ENCODE measurements around the gene PSMC3.

GRCh38 chr11:47413908-47414684 lies 12.1 kb downstream of the PSMC3 start:
- TF ChIP-seq POLR2A (IDR thresholded peaks at IDR 0.05) (no peak), POLR2AphosphoS5 (IDR thresholded peaks at IDR 0.05) (no peak)
